ENCODE measurements around the gene DNAJC10. TPM values are rescaled to one million over a fixed set of nuclear protein-coding genes. Genes with fewer than 3 reads are reported as not detected.
"Not testable (repeated sequence)": the region's sequence is repeated elsewhere in the genome, so short reads cannot be mapped to it uniquely, and the experiment has no call there.

Gene DNAJC10
- total RNA-seq, 1 donor from 2014 or later, result 158 TPM

GRCh38 chr2:182672466-182673165 lies 43.4 kb upstream of the DNAJC10 start:
- no peaks in the 10 kb centered on the region for H3K36me3 Mint-ChIP-seq (ENCODE audit: low read depth, unreplicated experiment)
- no peaks in the 10 kb centered on the region for H3K9me3 Mint-ChIP-seq (ENCODE audit: unreplicated experiment)
- no peak for DNase-seq (ENCODE audit: low spot score)
- no peak overlapping the region for H3K4me3 Mint-ChIP-seq (ENCODE audit: unreplicated experiment)
- no peaks in the 10 kb centered on the region for H3K4me1 Mint-ChIP-seq (ENCODE audit: unreplicated experiment)
- H3K27me3 Mint-ChIP-seq (ENCODE audit: unreplicated experiment), result no peaks in the 10 kb centered on the region
- H3K27ac Mint-ChIP-seq (ENCODE audit: unreplicated experiment), result no peak overlapping the region
- TF ChIP-seq CTCF (IDR thresholded peaks at IDR 0.05; ENCODE audit: unreplicated experiment), result no peak

GRCh38 chr2:182680837-182681236 lies 35.2 kb upstream of the DNAJC10 start:
- H3K36me3 Mint-ChIP-seq (ENCODE audit: low read depth, unreplicated experiment), result no peaks in the 10 kb centered on the region
- no peaks in the 10 kb centered on the region for H3K9me3 Mint-ChIP-seq (ENCODE audit: unreplicated experiment)
- peaks cover 5% of the 10 kb centered on the region for H3K4me1 Mint-ChIP-seq (ENCODE audit: unreplicated experiment)
- no peak overlapping the region for H3K4me3 Mint-ChIP-seq (ENCODE audit: unreplicated experiment)
- DNase-seq (ENCODE audit: low spot score), result no peak
- H3K27me3 Mint-ChIP-seq (ENCODE audit: unreplicated experiment), result no peaks in the 10 kb centered on the region
- no peak overlapping the region for H3K27ac Mint-ChIP-seq (ENCODE audit: unreplicated experiment)
- TF ChIP-seq CTCF (IDR thresholded peaks at IDR 0.05; ENCODE audit: unreplicated experiment), result no peak

- Mint-ChIP-seq H3K27me3 (ENCODE audit: unreplicated experiment) (no peaks in the 10 kb centered on the region), H3K27ac (ENCODE audit: unreplicated experiment) (no peak overlapping the region), H3K9me3 (ENCODE audit: unreplicated experiment) (no peaks in the 10 kb centered on the region), H3K4me3 (ENCODE audit: unreplicated experiment) (no peak overlapping the region), H3K4me1 (ENCODE audit: unreplicated experiment) (peaks cover 5% of the 10 kb centered on the region), H3K36me3 (ENCODE audit: low read depth, unreplicated experiment) (no peaks in the 10 kb centered on the region)
- TF ChIP-seq CTCF (IDR thresholded peaks at IDR 0.05; ENCODE audit: unreplicated experiment), result no peak
- DNase-seq (ENCODE audit: low spot score), result no peak
Measured at GRCh38 chr2:182682210-182682609, 33.8 kb upstream of the DNAJC10 start.

- peaks cover 5% of the 10 kb centered on the region for H3K4me1 Mint-ChIP-seq (ENCODE audit: unreplicated experiment)
- H3K27ac Mint-ChIP-seq (ENCODE audit: unreplicated experiment), result no peak overlapping the region
- no peak overlapping the region for H3K4me3 Mint-ChIP-seq (ENCODE audit: unreplicated experiment)
- no peak for DNase-seq (ENCODE audit: low spot score)
- H3K36me3 Mint-ChIP-seq (ENCODE audit: low read depth, unreplicated experiment), result no peaks in the 10 kb centered on the region
- no peaks in the 10 kb centered on the region for H3K27me3 Mint-ChIP-seq (ENCODE audit: unreplicated experiment)
- no peaks in the 10 kb centered on the region for H3K9me3 Mint-ChIP-seq (ENCODE audit: unreplicated experiment)
- no peak for TF ChIP-seq CTCF (IDR thresholded peaks at IDR 0.05; ENCODE audit: unreplicated experiment)
Measured at GRCh38 chr2:182685559-182685958, 30.5 kb upstream of the DNAJC10 start.

GRCh38 chr2:182686763-182687162 lies 29.3 kb upstream of the DNAJC10 start:
- not testable (repeated sequence) for H3K27me3 Mint-ChIP-seq (ENCODE audit: unreplicated experiment); H3K36me3 Mint-ChIP-seq (ENCODE audit: low read depth, unreplicated experiment); H3K9me3 Mint-ChIP-seq (ENCODE audit: unreplicated experiment); H3K27ac Mint-ChIP-seq (ENCODE audit: unreplicated experiment); H3K4me1 Mint-ChIP-seq (ENCODE audit: unreplicated experiment); H3K4me3 Mint-ChIP-seq (ENCODE audit: unreplicated experiment); DNase-seq (ENCODE audit: low spot score)
